Bronchus fibroblast of lung (primary cell): ENCODE results near the gene SDC3. TPM values are rescaled to one million over a fixed set of nuclear protein-coding genes. Genes with fewer than 3 reads are reported as not detected.

Source experiments
- total RNA-seq: library from RNA; depleted of rRNA; stranded (reverse); fragments of >200 nt; gene quantifications from 2 replicates; pipeline ENCODE4 v1.2.3, GENCODE V29; 2015

The SDC3 gene
- total RNA-seq = 34.8 and 35.5 TPM in 2 replicates

DNA sequence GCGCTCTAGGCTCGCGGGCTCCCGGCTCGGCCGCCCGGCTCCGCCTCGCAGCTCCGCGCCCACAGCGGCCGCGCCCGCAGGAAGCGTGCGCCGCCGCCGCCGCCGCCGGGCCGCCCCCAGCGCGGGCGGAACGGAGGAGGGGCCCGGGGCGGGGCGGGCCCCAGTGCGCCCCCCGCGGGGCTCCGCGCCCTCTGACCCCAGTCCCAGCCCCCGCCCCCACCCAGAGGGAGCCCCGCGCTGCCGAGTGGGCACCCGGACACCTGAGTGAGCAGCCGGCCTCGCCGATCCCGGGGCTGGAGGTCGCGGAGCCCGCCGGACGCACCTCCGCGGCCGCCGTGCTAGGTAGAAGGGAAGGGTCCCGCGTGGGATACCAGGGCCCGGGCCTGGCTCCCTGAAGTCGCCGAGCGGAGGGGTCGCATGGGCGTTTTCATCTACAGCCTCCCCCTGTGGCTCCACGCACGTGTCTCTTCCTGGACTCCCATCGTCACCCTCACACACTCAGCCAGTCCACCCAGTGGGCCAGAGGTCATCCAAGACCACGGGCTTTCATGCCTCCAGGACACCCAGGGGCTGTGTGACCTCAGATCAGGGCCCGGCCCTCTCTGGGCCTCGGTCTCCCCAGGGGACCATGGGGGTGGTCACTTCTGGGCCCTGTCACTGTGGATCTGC is at the start of gene SDC3:
TSS of gene SDC3 (minus strand) at position 63 of the 669 bp plus-strand sequence. CDS start 172 bp downstream, outside the sequence.

Other genes with a start within 250 kb of the SDC3 start
- not detected in 2 replicates for gene MATN1, start 185.2 kb downstream of the SDC3 start, total RNA-seq
- gene LAPTM5, start 151.0 kb downstream of the SDC3 start, total RNA-seq = not detected in 2 replicates
- gene PUM1, start 157.0 kb upstream of the SDC3 start, total RNA-seq = 37.8 and 42.5 TPM in 2 replicates